Astrocyte of the cerebellum (primary cell): ENCODE results near the gene PHTF1.
"Not testable (repeated sequence)": the region's sequence is repeated elsewhere in the genome, so short reads cannot be mapped to it uniquely, and the experiment has no call there.

Source experiments
- DNase-seq: peaks from one replicate; pipeline ENCODE4 v3.0.0-alpha.2; 2011; ENCODE audit warnings: low read depth
- H3K4me3 ChIP-seq: 2 replicates; pipeline ENCODE4 v1.5.1; 2011; ENCODE audit warnings: mild to moderate bottlenecking, low read depth, low read length, moderate library complexity
- CTCF ChIP-seq: IDR thresholded peaks from 2 replicates; pipeline ENCODE4 v1.5.1; 2012; ENCODE audit warnings: low read length, low read depth, moderate library complexity, mild to moderate bottlenecking; ENCODE audit errors: missing control alignments
- in situ Hi-C: cut with HindIII; loops from 2 replicates; pipeline ENCODE4 v1.10.0; 2017; ENCODE audit warnings: low sequenced_read_pairs

The PHTF1 gene

GRCh38 chr1:113734357-113735055, 24.8 kb downstream of the PHTF1 start:
- no peak for TF ChIP-seq CTCF
- in situ Hi-C loops, result no loop called here
- no peak overlapping the region for H3K4me3 ChIP-seq
- no peak for DNase-seq

GRCh38 chr1:113732802-113733201, 26.5 kb downstream of the PHTF1 start:
- in situ Hi-C loops, result no loop called here
- no peak for TF ChIP-seq CTCF
- DNase-seq, result no peak
- no peak overlapping the region for H3K4me3 ChIP-seq

- no peak for DNase-seq
- H3K4me3 ChIP-seq, result no peak overlapping the region
- no peak for TF ChIP-seq CTCF
- in situ Hi-C loops, result no loop called here
These were observed 38.3 kb downstream of the PHTF1 start for GRCh38 chr1:113721010-113721409.

- in situ Hi-C loops, DNase-seq, H3K4me3 ChIP-seq: not testable (repeated sequence)
These were observed 40.7 kb downstream of the PHTF1 start for GRCh38 chr1:113718621-113719020.

- DNase-seq, in situ Hi-C loops, H3K4me3 ChIP-seq: not testable (repeated sequence)
These were observed 41.8 kb downstream of the PHTF1 start for GRCh38 chr1:113717506-113717905.

GRCh38 chr1:113714606-113715269, 44.5 kb downstream of the PHTF1 start:
- TF ChIP-seq CTCF, result no peak
- in situ Hi-C loops, result no loop called here
- H3K4me3 ChIP-seq, result no peak overlapping the region
- DNase-seq, result no peak

- DNase-seq, result peak; percentile 22
- in situ Hi-C loops, result no loop called here
- TF ChIP-seq CTCF, result no peak
- H3K4me3 ChIP-seq, result no peak overlapping the region
These were observed 57.9 kb downstream of the PHTF1 start for GRCh38 chr1:113701429-113701828.
